Epithelial cell of proximal tubule (primary cell): ENCODE measurements around the gene LNPEP. TPM values are rescaled to one million over a fixed set of nuclear protein-coding genes. Genes with fewer than 3 reads are reported as not detected.

Source experiments
- DNase-seq: peaks from one replicate; pipeline ENCODE4 v3.0.0-alpha.2; 2011; ENCODE audit warnings: low read depth
- H3K4me3 ChIP-seq: 2 replicates; pipeline ENCODE4 v1.5.1; 2011; ENCODE audit warnings: low read depth, mild to moderate bottlenecking, low read length
- CTCF ChIP-seq: conservative IDR thresholded peaks from 2 replicates; pipeline ENCODE4 v1.5.1; 2012; ENCODE audit warnings: low read depth, mild to moderate bottlenecking, low read length
- total RNA-seq: library from RNA; depleted of rRNA; stranded (reverse); fragments of >200 nt; gene quantifications from 2 replicates; pipeline ENCODE4 v1.2.3, GENCODE V29; 2015

LNPEP gene
- total RNA-seq, 1 donor from 2014 or later, result 21.4 TPM

- DNase-seq, result no peak
- TF ChIP-seq CTCF, result no peak
These were observed 16.1 kb upstream of the LNPEP start for GRCh38 chr5:96919754-96920197.

GRCh38 chr5:96920744-96921355, 15.0 kb upstream of the LNPEP start:
- no peak for TF ChIP-seq CTCF
- no peak for DNase-seq

More at GRCh38 chr5:96919754-96920197, 16.1 kb upstream of the LNPEP start:
- H3K4me3 ChIP-seq, result no peak overlapping the region

GRCh38 chr5:96922499-96923244, 13.2 kb upstream of the LNPEP start:
- no peak overlapping the region for H3K4me3 ChIP-seq
- DNase-seq, result no peak

More at GRCh38 chr5:96920744-96921355, 15.0 kb upstream of the LNPEP start:
- H3K4me3 ChIP-seq, result no peak overlapping the region

GRCh38 chr5:96924016-96924443, 11.8 kb upstream of the LNPEP start:
- H3K4me3 ChIP-seq, result no peak overlapping the region
- no peak for TF ChIP-seq CTCF
- DNase-seq, result no peak

More at GRCh38 chr5:96922499-96923244, 13.2 kb upstream of the LNPEP start:
- no peak for TF ChIP-seq CTCF

- no peak for DNase-seq
- no peak for TF ChIP-seq CTCF
These were observed 9.6 kb upstream of the LNPEP start for GRCh38 chr5:96926276-96926675.

GRCh38 chr5:96927008-96927407, 8.9 kb upstream of the LNPEP start:
- DNase-seq, result no peak
- H3K4me3 ChIP-seq, result no peak overlapping the region
- TF ChIP-seq CTCF, result no peak

More at GRCh38 chr5:96926276-96926675, 9.6 kb upstream of the LNPEP start:
- no peak overlapping the region for H3K4me3 ChIP-seq
